Measurements from ENCODE around the gene C22orf15. TPM values are rescaled to one million over a fixed set of nuclear protein-coding genes. Genes with fewer than 3 reads are reported as not detected.
A peak's percentile ranks its signal among the peaks of the same experiment; 100 is the strongest.

The C22orf15 gene
- total RNA-seq, 4 donors from 2014 or later, result not detected

DNA sequence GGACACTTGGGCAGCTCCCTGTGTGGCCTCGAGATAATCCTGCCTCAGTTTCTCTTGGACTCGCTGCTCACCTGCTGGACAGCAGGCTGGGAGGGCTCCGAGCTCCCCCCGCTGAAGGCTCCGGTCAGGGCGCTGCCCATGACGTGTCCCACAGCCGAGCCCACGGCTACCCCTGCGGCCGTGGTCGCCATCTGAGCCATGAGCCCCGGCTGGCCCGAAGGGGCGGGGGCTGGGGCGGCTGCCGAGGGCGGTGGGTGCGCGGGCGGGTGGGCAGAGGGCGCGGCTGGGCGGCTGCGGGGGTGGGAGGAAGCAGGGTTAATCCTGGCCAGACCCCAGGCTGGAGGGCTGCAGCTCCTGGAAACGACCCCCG is 4.5 kb downstream of the C22orf15 start:
- DNase-seq (ENCODE audit: low spot score) (no peak), ATAC-seq (ENCODE audit: low FRiP score) (no peak)
- TF ChIP-seq, protein P1, sequence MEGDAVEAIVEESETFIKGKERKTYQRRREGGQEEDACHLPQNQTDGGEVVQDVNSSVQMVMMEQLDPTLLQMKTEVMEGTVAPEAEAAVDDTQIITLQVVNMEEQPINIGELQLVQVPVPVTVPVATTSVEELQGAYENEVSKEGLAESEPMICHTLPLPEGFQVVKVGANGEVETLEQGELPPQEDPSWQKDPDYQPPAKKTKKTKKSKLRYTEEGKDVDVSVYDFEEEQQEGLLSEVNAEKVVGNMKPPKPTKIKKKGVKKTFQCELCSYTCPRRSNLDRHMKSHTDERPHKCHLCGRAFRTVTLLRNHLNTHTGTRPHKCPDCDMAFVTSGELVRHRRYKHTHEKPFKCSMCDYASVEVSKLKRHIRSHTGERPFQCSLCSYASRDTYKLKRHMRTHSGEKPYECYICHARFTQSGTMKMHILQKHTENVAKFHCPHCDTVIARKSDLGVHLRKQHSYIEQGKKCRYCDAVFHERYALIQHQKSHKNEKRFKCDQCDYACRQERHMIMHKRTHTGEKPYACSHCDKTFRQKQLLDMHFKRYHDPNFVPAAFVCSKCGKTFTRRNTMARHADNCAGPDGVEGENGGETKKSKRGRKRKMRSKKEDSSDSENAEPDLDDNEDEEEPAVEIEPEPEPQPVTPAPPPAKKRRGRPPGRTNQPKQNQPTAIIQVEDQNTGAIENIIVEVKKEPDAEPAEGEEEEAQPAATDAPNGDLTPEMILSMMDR (IDR thresholded peaks at IDR 0.05), result no peak

DNA sequence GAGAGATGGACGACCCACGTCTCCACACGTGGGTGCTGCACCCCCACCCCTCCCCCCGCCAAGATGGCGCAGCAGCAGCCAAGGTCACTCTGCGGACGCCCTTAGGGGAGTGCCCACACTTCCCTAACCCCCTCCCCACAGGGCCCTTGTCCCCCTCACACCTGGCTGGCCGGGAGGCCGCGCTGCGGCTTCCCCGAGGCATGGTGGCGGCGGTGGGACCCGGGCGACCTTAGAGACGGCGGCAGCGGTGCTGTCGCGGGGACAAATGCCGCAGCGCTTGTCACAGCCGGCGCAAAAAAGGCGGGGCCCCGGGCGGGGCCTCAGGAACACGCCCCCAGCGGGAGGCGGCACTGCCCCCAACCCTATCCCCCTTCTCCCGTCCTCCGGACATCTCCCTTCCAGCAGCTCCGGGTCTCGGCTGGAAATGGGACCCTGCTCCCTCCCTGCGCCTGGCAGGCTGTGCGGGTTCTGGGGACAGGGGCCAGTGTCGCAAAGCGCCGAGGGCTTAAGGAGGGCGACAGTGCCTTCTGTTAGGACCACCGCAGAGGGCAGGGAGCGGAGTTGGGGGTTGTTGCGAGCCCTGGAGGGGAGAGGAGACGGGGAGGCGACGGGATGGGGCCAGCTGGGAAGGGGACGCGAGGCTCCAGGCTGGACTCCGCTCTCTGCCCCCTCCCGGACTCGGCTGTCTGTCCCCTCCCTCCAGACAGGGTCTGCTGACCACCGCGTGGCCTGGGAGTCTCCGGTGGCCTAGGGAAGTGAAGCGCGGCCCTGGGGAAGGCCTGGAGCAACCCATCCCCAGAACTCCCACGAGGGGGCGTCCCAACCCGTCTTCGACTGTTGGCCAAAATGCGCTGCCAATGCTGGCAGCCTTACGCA is 5.1 kb downstream of the C22orf15 start, which contains the start of gene CHCHD10:
TSS of gene CHCHD10 (minus strand) at position 300 of the 876 bp plus-strand sequence. CDS start at position 202, 98 bp downstream.
- TF ChIP-seq, protein P1 (IDR thresholded peaks at IDR 0.05), result peak in 2 of 3 donors; percentile 17 to 59
- DNase-seq (ENCODE audit: low spot score) (peak; percentile 62), ATAC-seq (ENCODE audit: low FRiP score) (peak; percentile 74)

DNA sequence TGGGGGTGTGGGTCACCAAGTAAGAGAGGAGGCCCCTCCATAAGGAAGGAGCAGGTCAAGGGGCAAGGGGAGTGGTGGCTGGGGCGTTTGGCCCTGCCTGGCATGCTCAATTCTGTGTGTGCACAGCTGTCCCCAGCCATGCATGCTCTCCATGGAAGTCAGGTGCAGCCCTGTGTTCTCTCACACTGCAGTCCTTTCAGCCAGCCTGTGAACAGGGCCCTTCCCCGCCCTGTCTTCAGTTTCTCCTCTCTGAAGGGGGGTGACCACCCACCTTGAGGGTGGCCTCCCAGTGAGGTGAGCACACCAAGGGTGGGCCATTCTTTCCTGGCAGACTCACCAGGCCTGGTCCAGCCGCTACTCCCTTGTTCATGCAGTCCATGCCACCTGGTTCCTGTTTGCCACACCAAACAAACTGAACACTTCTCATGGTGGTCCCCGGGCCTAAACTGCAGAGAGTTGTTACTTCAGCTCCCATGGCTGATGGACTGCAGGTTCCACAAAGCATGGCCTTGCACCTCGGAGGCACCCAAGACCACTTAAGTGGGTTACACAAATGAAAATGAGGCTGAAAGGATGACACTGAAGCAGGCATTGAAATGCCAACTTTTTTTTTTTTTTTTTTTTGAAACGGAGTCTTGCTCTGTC is 6.7 kb downstream of the C22orf15 start:
- ATAC-seq (ENCODE audit: low FRiP score) (no peak), DNase-seq (ENCODE audit: low spot score) (no peak)
- TF ChIP-seq, protein P1 (IDR thresholded peaks at IDR 0.05), result no peak

DNA sequence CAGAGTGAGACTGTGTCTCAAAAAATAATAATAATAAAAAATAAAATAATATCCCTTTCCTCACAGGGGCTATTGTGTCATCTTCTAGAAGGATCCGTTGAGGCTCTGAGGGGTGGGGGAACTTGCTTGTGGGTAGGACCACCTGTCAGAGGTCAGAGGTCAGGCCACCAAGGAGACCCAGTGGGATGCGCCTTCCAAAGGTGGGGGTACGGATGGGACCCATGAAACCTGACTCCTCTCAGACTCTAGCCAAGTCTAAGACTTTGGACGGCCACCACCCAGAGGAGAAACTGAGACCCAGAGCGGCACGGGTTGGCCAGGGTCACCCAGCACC is 9.5 kb downstream of the C22orf15 start:
- ATAC-seq (ENCODE audit: low FRiP score), result no peak
- no peak for DNase-seq (ENCODE audit: low spot score)
- TF ChIP-seq, protein P1 (IDR thresholded peaks at IDR 0.05), result no peak

DNA sequence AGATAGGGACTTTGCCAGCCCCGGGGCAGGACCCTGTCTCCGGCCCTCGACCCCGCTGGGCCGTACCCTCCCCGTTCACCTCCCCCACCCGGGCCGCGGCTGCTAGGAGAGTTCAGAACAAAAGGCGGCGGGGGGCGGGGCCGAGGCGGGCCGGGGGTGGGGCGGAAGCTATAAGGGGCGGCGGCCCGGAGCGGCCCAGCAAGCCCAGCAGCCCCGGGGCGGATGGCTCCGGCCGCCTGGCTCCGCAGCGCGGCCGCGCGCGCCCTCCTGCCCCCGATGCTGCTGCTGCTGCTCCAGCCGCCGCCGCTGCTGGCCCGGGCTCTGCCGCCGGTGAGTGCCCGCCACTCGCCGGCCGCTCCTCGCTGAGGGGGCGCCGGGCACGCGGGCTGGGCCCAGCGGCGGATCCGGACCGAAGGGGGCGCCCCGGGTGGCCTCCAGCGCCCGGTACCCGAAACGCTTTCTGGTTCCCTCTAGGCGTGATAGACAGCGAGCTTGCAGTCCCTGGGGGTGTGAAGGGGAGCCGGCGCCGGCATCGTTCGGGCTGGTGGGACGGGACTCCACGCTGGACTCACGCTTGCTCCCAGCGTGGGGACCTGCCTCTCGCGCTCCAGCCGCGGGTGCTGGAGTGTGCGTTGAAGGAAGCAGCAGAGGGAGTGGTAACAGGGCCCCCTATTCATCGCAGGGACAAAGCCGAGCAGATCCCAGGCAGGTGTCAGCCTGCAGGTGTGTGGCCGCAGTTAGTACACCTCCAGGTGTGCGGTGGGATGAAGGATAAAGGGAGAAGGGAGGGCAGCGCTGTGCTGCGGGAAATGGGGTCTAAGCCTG is 10.1 kb downstream of the C22orf15 start, which contains the start of gene MMP11:
TSS of gene MMP11 (plus strand) at position 201 of the 825 bp plus-strand sequence. CDS start at position 223, 22 bp downstream.
- ATAC-seq (ENCODE audit: low FRiP score), result peak; percentile 58
- no peak for DNase-seq (ENCODE audit: low spot score)
- TF ChIP-seq, protein P1 (IDR thresholded peaks at IDR 0.05), result no peak

DNA sequence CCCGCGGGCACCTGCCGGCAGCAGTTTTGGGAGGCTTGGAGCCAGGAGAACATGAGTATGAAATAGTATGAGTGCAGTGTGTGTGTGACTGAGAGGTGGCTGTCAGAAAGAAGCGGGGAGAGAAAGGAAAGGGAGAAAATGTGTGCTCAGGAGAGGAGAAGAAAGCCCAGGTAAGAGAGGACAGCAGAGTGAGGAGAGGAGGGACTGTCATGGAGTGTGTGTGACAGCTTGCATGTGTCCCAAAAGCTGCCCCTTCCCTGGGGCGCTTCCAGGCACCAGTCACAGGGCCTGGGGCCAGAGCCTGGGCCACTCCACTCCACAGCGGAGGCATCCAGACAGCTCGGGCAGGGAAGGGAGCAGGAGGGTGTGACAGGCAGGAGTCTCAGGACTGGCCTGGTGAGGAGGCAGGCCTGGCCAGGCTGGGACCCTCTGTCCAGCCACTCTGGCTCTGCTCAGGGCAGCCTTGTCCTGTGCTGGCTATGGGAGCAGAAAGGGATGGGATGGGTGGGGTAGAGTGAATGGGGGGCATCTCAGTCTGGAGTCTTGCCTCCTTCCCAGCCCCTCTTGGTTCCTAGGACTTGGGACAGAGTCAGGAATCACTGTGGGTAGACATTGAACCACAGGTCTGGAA is 10.8 kb downstream of the C22orf15 start:
- no peak for ATAC-seq (ENCODE audit: low FRiP score)
- TF ChIP-seq, protein P1 (IDR thresholded peaks at IDR 0.05), result no peak
- DNase-seq (ENCODE audit: low spot score), result no peak
